Measurements from ENCODE around the gene LIAS.
"Not testable (repeated sequence)": the region's sequence is repeated elsewhere in the genome, so short reads cannot be mapped to it uniquely, and the experiment has no call there.

Gene LIAS

GRCh38 chr4:39458505-39459300, at the start of gene LIAS, which contains the start of gene RPL9:
LIAS (plus strand) TSS chr4:39459056; CDS start chr4:39459118, 62 bp downstream.
RPL9 (minus strand) TSS chr4:39458922; CDS start chr4:39458439, 483 bp downstream.
- Histone ChIP-seq H3K9ac (ENCODE audit: low read depth in 1 of 2, low read length in 2 of 2) (peak within 1 kb of the TSS; percentile 93 to 99), H3K27me3 (ENCODE audit: control insufficient read depth in 2 of 2, insufficient read depth in 2 of 2, low read length in 2 of 2) (no peaks in the 10 kb centered on the region), H3K4me1 (ENCODE audit: control insufficient read depth in 2 of 2, insufficient read depth in 2 of 2, low read length in 2 of 2) (peaks cover 15 to 20% of the 10 kb centered on the region in 2 donors), H3K4me3 (ENCODE audit: low read length in 2 of 2) (peak within 1 kb of the TSS; percentile 88 to 97), H3K9me3 (ENCODE audit: control insufficient read depth in 2 of 2, low read length in 2 of 2) (no peaks in the 10 kb centered on the region), H3K36me3 (ENCODE audit: control insufficient read depth in 2 of 2, insufficient read depth in 2 of 2, low read length in 2 of 2) (peaks cover 33 to 35% of the 10 kb centered on the region in 2 donors), H3K27ac (ENCODE audit: low read depth in 2 of 2, low read length in 2 of 2) (peak within 1 kb of the TSS; percentile 97 to 99)

- Histone ChIP-seq H3K9ac (ENCODE audit: low read depth in 1 of 2, low read length in 2 of 2) (no peak overlapping the region), H3K27ac (ENCODE audit: low read depth in 2 of 2, low read length in 2 of 2) (no peak overlapping the region)
Measured at GRCh38 chr4:39410415-39410814, 48.4 kb upstream of the LIAS start.

DNA sequence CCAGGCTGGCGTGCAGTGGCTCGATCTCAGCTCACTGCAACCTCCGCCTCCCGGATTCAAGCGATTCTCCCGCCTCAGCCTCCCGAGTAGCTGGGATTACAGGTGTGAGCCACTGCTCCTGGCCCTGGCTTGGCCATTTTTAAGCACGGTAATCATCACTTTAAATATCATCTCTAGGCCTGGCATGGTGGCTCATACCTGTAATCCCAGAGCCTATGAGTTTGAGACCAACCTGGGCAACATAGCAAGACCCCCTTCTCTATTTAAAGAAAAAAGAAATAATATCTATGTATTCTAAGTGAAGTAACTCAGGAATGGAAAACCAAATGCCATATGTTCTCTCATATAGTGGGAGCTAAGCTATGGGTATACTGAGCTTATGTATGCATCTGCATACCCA, 47.3 kb upstream of the LIAS start:
- not testable (repeated sequence) for H3K4me3 ChIP-seq (ENCODE audit: low read length in 2 of 2); H3K27me3 ChIP-seq (ENCODE audit: control insufficient read depth in 2 of 2, insufficient read depth in 2 of 2, low read length in 2 of 2); H3K9me3 ChIP-seq (ENCODE audit: control insufficient read depth in 2 of 2, low read length in 2 of 2); H3K27ac ChIP-seq (ENCODE audit: low read depth in 2 of 2, low read length in 2 of 2); H3K9ac ChIP-seq (ENCODE audit: low read depth in 1 of 2, low read length in 2 of 2); H3K4me1 ChIP-seq (ENCODE audit: control insufficient read depth in 2 of 2, insufficient read depth in 2 of 2, low read length in 2 of 2); H3K36me3 ChIP-seq (ENCODE audit: control insufficient read depth in 2 of 2, insufficient read depth in 2 of 2, low read length in 2 of 2)

More at GRCh38 chr4:39410415-39410814, 48.4 kb upstream of the LIAS start:
- no peaks in the 10 kb centered on the region for H3K9me3 ChIP-seq (ENCODE audit: control insufficient read depth in 2 of 2, low read length in 2 of 2)
- H3K4me3 ChIP-seq (ENCODE audit: low read length in 2 of 2) = no peak overlapping the region
- H3K36me3 ChIP-seq (ENCODE audit: control insufficient read depth in 2 of 2, insufficient read depth in 2 of 2, low read length in 2 of 2) = no peaks in the 10 kb centered on the region
- H3K27me3 ChIP-seq (ENCODE audit: control insufficient read depth in 2 of 2, insufficient read depth in 2 of 2, low read length in 2 of 2) = no peaks in the 10 kb centered on the region
- H3K4me1 ChIP-seq (ENCODE audit: control insufficient read depth in 2 of 2, insufficient read depth in 2 of 2, low read length in 2 of 2) = peaks cover 2 to 6% of the 10 kb centered on the region in 2 donors

GRCh38 chr4:39415678-39416283, 43.1 kb upstream of the LIAS start:
- H3K36me3 ChIP-seq (ENCODE audit: control insufficient read depth in 2 of 2, insufficient read depth in 2 of 2, low read length in 2 of 2) = no peaks in the 10 kb centered on the region
- no peak overlapping the region for H3K9ac ChIP-seq (ENCODE audit: low read depth in 1 of 2, low read length in 2 of 2)
- no peaks in the 10 kb centered on the region for H3K9me3 ChIP-seq (ENCODE audit: control insufficient read depth in 2 of 2, low read length in 2 of 2)
- no peaks in the 10 kb centered on the region for H3K4me1 ChIP-seq (ENCODE audit: control insufficient read depth in 2 of 2, insufficient read depth in 2 of 2, low read length in 2 of 2)
- no peak overlapping the region for H3K4me3 ChIP-seq (ENCODE audit: low read length in 2 of 2)
- no peaks in the 10 kb centered on the region for H3K27me3 ChIP-seq (ENCODE audit: control insufficient read depth in 2 of 2, insufficient read depth in 2 of 2, low read length in 2 of 2)
- no peak overlapping the region for H3K27ac ChIP-seq (ENCODE audit: low read depth in 2 of 2, low read length in 2 of 2)

GRCh38 chr4:39422247-39422646, 36.6 kb upstream of the LIAS start:
- Histone ChIP-seq H3K4me3 (ENCODE audit: low read length in 2 of 2) (no peak overlapping the region), H3K9ac (ENCODE audit: low read depth in 1 of 2, low read length in 2 of 2) (no peak overlapping the region), H3K36me3 (ENCODE audit: control insufficient read depth in 2 of 2, insufficient read depth in 2 of 2, low read length in 2 of 2) (no peaks in the 10 kb centered on the region), H3K27ac (ENCODE audit: low read depth in 2 of 2, low read length in 2 of 2) (no peak overlapping the region), H3K4me1 (ENCODE audit: control insufficient read depth in 2 of 2, insufficient read depth in 2 of 2, low read length in 2 of 2) (no peaks in the 10 kb centered on the region), H3K9me3 (ENCODE audit: control insufficient read depth in 2 of 2, low read length in 2 of 2) (no peaks in the 10 kb centered on the region), H3K27me3 (ENCODE audit: control insufficient read depth in 2 of 2, insufficient read depth in 2 of 2, low read length in 2 of 2) (no peaks in the 10 kb centered on the region)

GRCh38 chr4:39425297-39425696, 33.6 kb upstream of the LIAS start:
- H3K27ac ChIP-seq (ENCODE audit: low read depth in 2 of 2, low read length in 2 of 2); H3K4me1 ChIP-seq (ENCODE audit: control insufficient read depth in 2 of 2, insufficient read depth in 2 of 2, low read length in 2 of 2); H3K9me3 ChIP-seq (ENCODE audit: control insufficient read depth in 2 of 2, low read length in 2 of 2); H3K9ac ChIP-seq (ENCODE audit: low read depth in 1 of 2, low read length in 2 of 2); H3K36me3 ChIP-seq (ENCODE audit: control insufficient read depth in 2 of 2, insufficient read depth in 2 of 2, low read length in 2 of 2); H3K27me3 ChIP-seq (ENCODE audit: control insufficient read depth in 2 of 2, insufficient read depth in 2 of 2, low read length in 2 of 2); H3K4me3 ChIP-seq (ENCODE audit: low read length in 2 of 2): not testable (repeated sequence)

DNA sequence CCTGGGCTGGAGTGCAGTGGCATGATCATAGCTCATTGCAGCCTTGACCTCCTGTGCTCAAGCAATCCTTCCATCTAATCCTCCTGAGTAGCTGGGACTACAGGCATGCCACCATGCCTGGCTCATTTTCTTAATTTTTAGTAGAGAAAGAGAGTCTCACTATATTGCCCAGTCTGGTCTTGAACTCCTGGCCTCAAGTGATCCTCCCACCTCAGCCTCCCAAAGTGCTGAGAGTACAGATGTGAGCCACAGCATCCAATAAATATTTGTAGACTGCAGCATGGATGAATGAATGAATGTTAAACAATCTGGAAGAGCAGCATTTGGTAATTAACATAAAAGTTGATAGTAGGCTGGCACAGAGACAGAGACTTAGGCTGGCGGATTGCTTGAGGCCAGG, 32.1 kb upstream of the LIAS start:
- Histone ChIP-seq H3K4me1 (ENCODE audit: control insufficient read depth in 2 of 2, insufficient read depth in 2 of 2, low read length in 2 of 2) (no peaks in the 10 kb centered on the region), H3K9me3 (ENCODE audit: control insufficient read depth in 2 of 2, low read length in 2 of 2) (no peaks in the 10 kb centered on the region), H3K27me3 (ENCODE audit: control insufficient read depth in 2 of 2, insufficient read depth in 2 of 2, low read length in 2 of 2) (no peaks in the 10 kb centered on the region), H3K9ac (ENCODE audit: low read depth in 1 of 2, low read length in 2 of 2) (no peak overlapping the region), H3K4me3 (ENCODE audit: low read length in 2 of 2) (no peak overlapping the region), H3K27ac (ENCODE audit: low read depth in 2 of 2, low read length in 2 of 2) (no peak overlapping the region), H3K36me3 (ENCODE audit: control insufficient read depth in 2 of 2, insufficient read depth in 2 of 2, low read length in 2 of 2) (no peaks in the 10 kb centered on the region)

GRCh38 chr4:39427520-39428114, 31.2 kb upstream of the LIAS start:
- Histone ChIP-seq H3K4me3 (ENCODE audit: low read length in 2 of 2) (no peak overlapping the region), H3K4me1 (ENCODE audit: control insufficient read depth in 2 of 2, insufficient read depth in 2 of 2, low read length in 2 of 2) (no peaks in the 10 kb centered on the region), H3K27me3 (ENCODE audit: control insufficient read depth in 2 of 2, insufficient read depth in 2 of 2, low read length in 2 of 2) (no peaks in the 10 kb centered on the region), H3K9ac (ENCODE audit: low read depth in 1 of 2, low read length in 2 of 2) (no peak overlapping the region), H3K27ac (ENCODE audit: low read depth in 2 of 2, low read length in 2 of 2) (no peak overlapping the region), H3K36me3 (ENCODE audit: control insufficient read depth in 2 of 2, insufficient read depth in 2 of 2, low read length in 2 of 2) (no peaks in the 10 kb centered on the region), H3K9me3 (ENCODE audit: control insufficient read depth in 2 of 2, low read length in 2 of 2) (no peaks in the 10 kb centered on the region)

- H3K4me1 ChIP-seq (ENCODE audit: control insufficient read depth in 2 of 2, insufficient read depth in 2 of 2, low read length in 2 of 2) = no peaks in the 10 kb centered on the region
- no peak overlapping the region for H3K27ac ChIP-seq (ENCODE audit: low read depth in 2 of 2, low read length in 2 of 2)
- no peak overlapping the region for H3K9ac ChIP-seq (ENCODE audit: low read depth in 1 of 2, low read length in 2 of 2)
- H3K4me3 ChIP-seq (ENCODE audit: low read length in 2 of 2) = no peak overlapping the region
- no peaks in the 10 kb centered on the region for H3K27me3 ChIP-seq (ENCODE audit: control insufficient read depth in 2 of 2, insufficient read depth in 2 of 2, low read length in 2 of 2)
- no peaks in the 10 kb centered on the region for H3K9me3 ChIP-seq (ENCODE audit: control insufficient read depth in 2 of 2, low read length in 2 of 2)
- H3K36me3 ChIP-seq (ENCODE audit: control insufficient read depth in 2 of 2, insufficient read depth in 2 of 2, low read length in 2 of 2) = no peaks in the 10 kb centered on the region
Measured at GRCh38 chr4:39429476-39430334, 29.2 kb upstream of the LIAS start.
